Glutamatergic neuron (in vitro differentiated cells): Measurements from ENCODE around the gene RASGRP1. TPM values are rescaled to one million over a fixed set of nuclear protein-coding genes. Genes with fewer than 3 reads are reported as not detected.

Experiments
- DNase-seq: peaks from one replicate; pipeline ENCODE4 v3.0.0; 2022
- H3K27ac Mint-ChIP-seq: one replicate; pipeline ENCODE4 v1.8.0; 2020; ENCODE audit warnings: mild to moderate bottlenecking, mixed read lengths, inconsistent platforms; ENCODE audit not compliant: unreplicated experiment
- H3K27me3 Mint-ChIP-seq: one replicate; pipeline ENCODE4 v1.8.0; 2020; ENCODE audit warnings: mild to moderate bottlenecking, moderate library complexity, mixed read lengths, inconsistent platforms; ENCODE audit not compliant: unreplicated experiment
- H3K36me3 Mint-ChIP-seq: one replicate; pipeline ENCODE4 v1.8.0; 2020; ENCODE audit warnings: mild to moderate bottlenecking, mixed read lengths, inconsistent platforms; ENCODE audit not compliant: unreplicated experiment
- H3K4me1 Mint-ChIP-seq: one replicate; pipeline ENCODE4 v1.8.0; 2020; ENCODE audit warnings: mild to moderate bottlenecking, low read depth, mixed read lengths, inconsistent platforms; ENCODE audit not compliant: unreplicated experiment
- H3K4me3 Mint-ChIP-seq: one replicate; pipeline ENCODE4 v1.8.0; 2020; ENCODE audit warnings: mild to moderate bottlenecking, mixed read lengths, inconsistent platforms; ENCODE audit not compliant: unreplicated experiment
- H3K9me3 Mint-ChIP-seq: one replicate; pipeline ENCODE4 v1.8.0; 2020; ENCODE audit warnings: mild to moderate bottlenecking, moderate library complexity, mixed read lengths, inconsistent platforms; ENCODE audit not compliant: unreplicated experiment
- CTCF ChIP-seq: fragments of 200-600 bp; sonication (generic); IDR thresholded peaks from one replicate; pipeline ENCODE4 v1.5.0; 2021; ENCODE audit not compliant: partially characterized antibody, unreplicated experiment
- total RNA-seq: library from RNA; stranded (reverse); fragmentation: NEBNext Ultra II Directional; extraction: Animal tissue kit (Norgen Biotek cat#: 25700); gene quantifications from one replicate; pipeline ENCODE4 v1.2.1, GENCODE V29; 2021; ENCODE audit not compliant: unreplicated experiment

RASGRP1 gene
- total RNA-seq, 1 donor from 2014 or later: not detected

- Mint-ChIP-seq H3K9me3 (peaks cover 2% of the 10 kb centered on the region), H3K27me3 (peaks cover 4% of the 10 kb centered on the region), H3K27ac (peak overlapping the region; percentile 96), H3K4me3 (peak overlapping the region; percentile 96), H3K4me1 (peaks cover 3% of the 10 kb centered on the region), H3K36me3 (no peaks in the 10 kb centered on the region)
- TF ChIP-seq CTCF: no peak
- no peak for DNase-seq
Observed at GRCh38 chr15:38454696-38455090, 109.9 kb downstream of the RASGRP1 start.

- Mint-ChIP-seq H3K36me3 (no peaks in the 10 kb centered on the region), H3K4me3 (peak within 1 kb of the TSS; percentile 96), H3K9me3 (peaks cover 2% of the 10 kb centered on the region), H3K4me1 (peaks cover 3% of the 10 kb centered on the region), H3K27me3 (peaks cover 4% of the 10 kb centered on the region), H3K27ac (peak within 1 kb of the TSS; percentile 96)
- TF ChIP-seq CTCF: no peak
- peak; percentile 96 for DNase-seq
Observed at GRCh38 chr15:38453971-38454695, 110.5 kb downstream of the RASGRP1 start, which contains the start of gene FAM98B. TSS of gene FAM98B (plus strand) at chr15:38454127. CDS start at chr15:38454162, 35 bp downstream.

- H3K27ac Mint-ChIP-seq: no peak overlapping the region
- DNase-seq: no peak
- H3K9me3 Mint-ChIP-seq: peaks cover 5% of the 10 kb centered on the region
- H3K36me3 Mint-ChIP-seq: peaks cover 5% of the 10 kb centered on the region
- no peak overlapping the region for H3K4me3 Mint-ChIP-seq
- H3K27me3 Mint-ChIP-seq: peaks cover 6% of the 10 kb centered on the region
- peaks cover 14% of the 10 kb centered on the region for H3K4me1 Mint-ChIP-seq
- TF ChIP-seq CTCF: no peak
Observed at GRCh38 chr15:38441130-38441519, 123.5 kb downstream of the RASGRP1 start.

GRCh38 chr15:38440353-38441129 lies 124.1 kb downstream of the RASGRP1 start:
- Mint-ChIP-seq H3K36me3 (peaks cover 5% of the 10 kb centered on the region), H3K4me1 (peaks cover 14% of the 10 kb centered on the region), H3K9me3 (peaks cover 5% of the 10 kb centered on the region), H3K4me3 (no peak overlapping the region), H3K27me3 (peaks cover 6% of the 10 kb centered on the region), H3K27ac (peak overlapping the region; percentile 75)
- DNase-seq: peak; percentile 29
- TF ChIP-seq CTCF: peak; percentile 97

Other genes starting within 250 kb of the RASGRP1 start
- gene FAM98B, start 110.7 kb downstream of the RASGRP1 start, total RNA-seq: 19.9 TPM